T-helper 1 cell treated with Interleukin-12 subunit alpha and Interleukin-12 subunit beta and Interleukin-4 antibody, amounts not matched to agents 30 ng/mL and 1 ng/mL, for 36 hours (primary cell): ENCODE measurements around the gene HPN. TPM values are rescaled to one million over a fixed set of nuclear protein-coding genes. Genes with fewer than 3 reads are reported as not detected.
"Not testable (repeated sequence)": the region's sequence is repeated elsewhere in the genome, so short reads cannot be mapped to it uniquely, and the experiment has no call there.

Experiments used
- intact Hi-C: fragments of 100-400 bp; cut with micrococcal nuclease; formaldehyde crosslinking; loops from one replicate; pipeline ENCODE4 v1.15.1; 2024
- total RNA-seq: library from RNA; stranded (reverse); gene quantifications from 2 replicates; pipeline ENCODE4 v1.2.3, GENCODE V29; 2022

Gene HPN
- total RNA-seq, result not detected in 2 replicates

GRCh38 chr19:35041548-35042055 is at the start of gene HPN:
TSS of gene HPN (plus strand) at chr19:35041721. CDS start at chr19:35042507, 786 bp downstream.
- intact Hi-C loops, result no loop called here

- intact Hi-C loops, result not testable (repeated sequence)
Measured at GRCh38 chr19:34992582-34992981, 48.9 kb upstream of the HPN start.

GRCh38 chr19:34994286-34994642 is 47.3 kb upstream of the HPN start:
- intact Hi-C loops, result no loop called here

GRCh38 chr19:34994643-34995541 is 46.6 kb upstream of the HPN start:
- intact Hi-C loops, result no loop called here

- intact Hi-C loops, result no loop called here
Measured at GRCh38 chr19:34995551-34995950, 46.0 kb upstream of the HPN start.

GRCh38 chr19:34997071-34997617 is 44.4 kb upstream of the HPN start:
- intact Hi-C loops, result no loop called here

- intact Hi-C loops, result not testable (repeated sequence)
Measured at GRCh38 chr19:34998224-34998623, 43.3 kb upstream of the HPN start.

GRCh38 chr19:34998777-34999497 is 42.6 kb upstream of the HPN start:
- intact Hi-C loops, result no loop called here

GRCh38 chr19:34999498-35000337 is 41.8 kb upstream of the HPN start, which contains the start of gene GRAMD1A:
TSS of gene GRAMD1A (plus strand) at chr19:35000323. CDS start at chr19:35000479, 156 bp downstream.
- intact Hi-C loops, result loop anchor here (1.0 to 5.0 kb wide), 5 partner anchors 15 to 266 kb away; partner anchors contain the start of gene ZNF599

GRCh38 chr19:35000338-35000646 is 41.2 kb upstream of the HPN start:
- intact Hi-C loops, result loop anchor here (1.0 to 5.0 kb wide), 5 partner anchors 15 to 267 kb away; partner anchors contain the start of gene ZNF599

- intact Hi-C loops, result loop anchor here (1.0 to 5.0 kb wide), 6 partner anchors 16 to 268 kb away; partner anchors contain the start of gene ZNF599
Measured at GRCh38 chr19:35000647-35001501, 40.6 kb upstream of the HPN start.

- intact Hi-C loops, result loop anchor here (5.0 kb wide), 1 partner anchor 140 kb away; no protein-coding TSS in a partner anchor
Measured at GRCh38 chr19:35002037-35002535, 39.4 kb upstream of the HPN start.

GRCh38 chr19:35004517-35005255 is 36.8 kb upstream of the HPN start:
- intact Hi-C loops, result loop anchor here (5.0 kb wide), 1 partner anchor 142 kb away; no protein-coding TSS in a partner anchor

- intact Hi-C loops, result no loop called here
Measured at GRCh38 chr19:35005256-35005977, 36.1 kb upstream of the HPN start.

GRCh38 chr19:35006007-35006341 is 35.5 kb upstream of the HPN start:
- intact Hi-C loops, result not testable (repeated sequence)

GRCh38 chr19:35006342-35006998 is 35.1 kb upstream of the HPN start:
- intact Hi-C loops, result no loop called here

- intact Hi-C loops, result no loop called here
Measured at GRCh38 chr19:35006999-35007365, 34.5 kb upstream of the HPN start.

GRCh38 chr19:35007427-35007826 is 34.1 kb upstream of the HPN start:
- intact Hi-C loops, result not testable (repeated sequence)
